Keratinocyte (primary cell): Measurements from ENCODE around the gene OSBPL1A. TPM values are rescaled to one million over a fixed set of nuclear protein-coding genes. Genes with fewer than 3 reads are reported as not detected.

Source experiments
- DNase-seq: peaks from one replicate; pipeline ENCODE4 v3.0.0-alpha.2; 2011; ENCODE audit warnings: low read depth, missing footprints, low spot score
- FAIRE-seq: peaks from 2 replicates; lab custom pipeline; 2011; peaks lifted over from hg19 to GRCh38; lab: Jason Lieb, UNC
- H2AFZ ChIP-seq: 2 replicates; pipeline ENCODE4 v1.6.0; 2012; ENCODE audit warnings: low read length, control low read depth, inconsistent platforms; ENCODE audit not compliant: control insufficient read depth
- H3K27ac ChIP-seq: 2 replicates; pipeline ENCODE4 v1.5.1; 2011; ENCODE audit warnings: low read length; ENCODE audit not compliant: control insufficient read depth, insufficient read depth
- H3K27me3 ChIP-seq: 3 replicates; pipeline ENCODE4 v1.6.0; 2011; ENCODE audit warnings: low read length; ENCODE audit not compliant: control insufficient read depth, insufficient read depth; ENCODE audit errors: extremely low read depth
- H3K36me3 ChIP-seq, 2 experiments: 2 replicates in 1 of 2; 3 replicates in 1 of 2; pipeline ENCODE4 v1.5.1; 2011; ENCODE audit warnings: low read length in 2 of 2, mild to moderate bottlenecking in 1 of 2; ENCODE audit not compliant: control insufficient read depth in 2 of 2, insufficient read depth in 2 of 2; ENCODE audit errors: extremely low read depth in 1 of 2
- H3K4me1 ChIP-seq: 3 replicates; pipeline ENCODE4 v1.5.1; 2011; ENCODE audit warnings: low read length; ENCODE audit not compliant: control insufficient read depth, insufficient read depth; ENCODE audit errors: extremely low read depth
- H3K4me2 ChIP-seq: 3 replicates; pipeline ENCODE4 v1.6.0; 2011; ENCODE audit warnings: low read depth, low read length; ENCODE audit not compliant: control insufficient read depth, insufficient read depth; ENCODE audit errors: extremely low read depth
- H3K4me3 ChIP-seq, 3 experiments: fragments of 200-600 bp in 1 of 3; sonication (generic) in 1 of 3; 2 replicates in 2 of 3; 3 replicates in 1 of 3; pipeline ENCODE4 v1.5.1; 2011 to 2016; ENCODE audit warnings: low read length in 3 of 3, mild to moderate bottlenecking in 3 of 3, control low read depth in 2 of 3, inconsistent platforms in 1 of 3, low read depth in 1 of 3, mixed read lengths in 1 of 3, mixed run types in 1 of 3, moderate library complexity in 1 of 3; ENCODE audit not compliant: control insufficient read depth in 2 of 3, insufficient read depth in 2 of 3; ENCODE audit errors: extremely low read depth in 1 of 3
- H3K79me2 ChIP-seq: 2 replicates; pipeline ENCODE4 v1.6.0; 2012; ENCODE audit warnings: low read length; ENCODE audit not compliant: control insufficient read depth, insufficient read depth
- H3K9ac ChIP-seq: 3 replicates; pipeline ENCODE4 v1.6.0; 2011; ENCODE audit warnings: low read length; ENCODE audit not compliant: control insufficient read depth, insufficient read depth; ENCODE audit errors: extremely low read depth
- H3K9me1 ChIP-seq: 3 replicates; pipeline ENCODE4 v1.6.0; 2011; ENCODE audit warnings: low read length; ENCODE audit not compliant: control insufficient read depth, insufficient read depth; ENCODE audit errors: extremely low read depth
- H3K9me3 ChIP-seq: 2 replicates; pipeline ENCODE4 v1.5.1; 2012; ENCODE audit warnings: low read depth, low read length; ENCODE audit not compliant: control insufficient read depth
- H4K20me1 ChIP-seq: 3 replicates; pipeline ENCODE4 v1.6.0; 2011; ENCODE audit warnings: low read length; ENCODE audit not compliant: control insufficient read depth, insufficient read depth; ENCODE audit errors: extremely low read depth
- CTCF ChIP-seq, 3 experiments: IDR thresholded peaks in 1 of 3; conservative IDR thresholded peaks in 1 of 3; optimal IDR thresholded peaks in 1 of 3; 2 replicates in 2 of 3; 3 replicates in 1 of 3; pipeline versions ENCODE3 to v1.5.1; 2011; ENCODE audit warnings: low read length in 3 of 3, mild to moderate bottlenecking in 3 of 3, moderate library complexity in 2 of 3, control low read depth in 1 of 3, inconsistent platforms in 1 of 3; ENCODE audit not compliant: insufficient read depth in 2 of 3; ENCODE audit errors: extremely low read depth in 1 of 3
- EZH2 ChIP-seq: IDR thresholded peaks from one replicate; pipeline ENCODE4 v1.6.1; 2012; ENCODE audit warnings: inconsistent platforms, mild to moderate bottlenecking, low read length, moderate library complexity
- dilution Hi-C: fragments of 300-500 bp; cut with MboI; formaldehyde crosslinking; loops from one replicate; pipeline ENCODE4 v1.7.0; 2020; ENCODE audit warnings: low sequenced_read_pairs; ENCODE audit not compliant: extremely low pct_ligation_motif_present
- polyA plus RNA-seq, 5 experiments: library from polyadenylated mRNA; depleted of rRNA in 3 of 5; stranded (reverse) in 3 of 5; stranded (forward) in 1 of 5; unstranded in 1 of 5; fragments of >200 nt; gene quantifications; 1 replicate in 1 of 5; 2 replicates in 3 of 5; 3 replicates in 1 of 5; pipeline versions ENCODE4 v1.2.1 to v1.2.3, GENCODE V29; 2011 to 2012; ENCODE audit warnings: missing spikeins in 2 of 5, low read depth in 1 of 5, low replicate concordance in 1 of 5

The OSBPL1A gene
- polyA plus RNA-seq, 1 donor (not counting 4 experiments of a cell fraction or from before 2014, with no cell fraction given) = 17.7 TPM

GRCh38 chr18:24126155-24126961 is 271.3 kb downstream of the OSBPL1A start:
- Histone ChIP-seq H3K27me3 (no peaks in the 10 kb centered on the region), H3K4me3 (no peak overlapping the region), H2AFZ (no peak overlapping the region), H3K27ac (no peak overlapping the region), H3K9me3 (no peaks in the 10 kb centered on the region), H3K79me2 (no peaks in the 10 kb centered on the region), H3K9ac (no peak overlapping the region), H3K9me1 (no peaks in the 10 kb centered on the region), H3K4me2 (no peak overlapping the region), H3K4me1 (no peaks in the 10 kb centered on the region), H4K20me1 (no peaks in the 10 kb centered on the region), H3K36me3 (peaks cover 20% of the 10 kb centered on the region in 2 experiments)
- dilution Hi-C loops = no loop called here
- DNase-seq (no peak), FAIRE-seq (no peak)
- TF ChIP-seq CTCF (optimal IDR thresholded peaks at IDR 0.05 in 1 of 3, IDR thresholded peaks at IDR 0.05 in 1 of 3, conservative IDR thresholded peaks at IDR 0.05 in 1 of 3; ENCODE audit: extremely low read depth in 1 of 3, insufficient read depth in 2 of 3, low read length in 3 of 3) (no peak), EZH2 (no peak)

- Histone ChIP-seq H3K4me1 (no peaks in the 10 kb centered on the region), H3K27ac (no peak overlapping the region), H3K79me2 (no peaks in the 10 kb centered on the region), H3K4me2 (no peak overlapping the region), H3K9ac (no peak overlapping the region), H2AFZ (no peak overlapping the region), H3K36me3 (peaks cover 12 to 14% of the 10 kb centered on the region in 2 experiments), H3K27me3 (no peaks in the 10 kb centered on the region), H3K4me3 (no peak overlapping the region), H3K9me1 (no peaks in the 10 kb centered on the region), H3K9me3 (no peaks in the 10 kb centered on the region), H4K20me1 (no peaks in the 10 kb centered on the region)
- dilution Hi-C loops = no loop called here
- DNase-seq (no peak), FAIRE-seq (no peak)
- TF ChIP-seq EZH2 = no peak
- TF ChIP-seq CTCF (optimal IDR thresholded peaks at IDR 0.05 in 1 of 3, IDR thresholded peaks at IDR 0.05 in 1 of 3, conservative IDR thresholded peaks at IDR 0.05 in 1 of 3; ENCODE audit: extremely low read depth in 1 of 3, insufficient read depth in 2 of 3, low read length in 3 of 3) = no peak
Observed at GRCh38 chr18:24121625-24122024, 276.0 kb downstream of the OSBPL1A start.
